IPS-20b (cell line): ENCODE data around the gene SLC16A9.

Experiments used
- H3K27ac ChIP-seq: one replicate; pipeline ENCODE4 v1.5.1; 2013; ENCODE audit warnings: low read length
- H3K27me3 ChIP-seq: 2 replicates; pipeline ENCODE4 v1.6.1; 2013; ENCODE audit warnings: mild to moderate bottlenecking, low read length, inconsistent platforms; ENCODE audit not compliant: insufficient read depth
- H3K36me3 ChIP-seq: 2 replicates; pipeline ENCODE4 v1.6.1; 2013; ENCODE audit warnings: low read depth, mild to moderate bottlenecking, inconsistent platforms, low read length, moderate library complexity; ENCODE audit not compliant: insufficient read depth
- H3K4me1 ChIP-seq: 2 replicates; pipeline ENCODE4 v1.6.1; 2013; ENCODE audit warnings: mild to moderate bottlenecking, control low read depth, inconsistent platforms, low read length, moderate library complexity; ENCODE audit not compliant: insufficient read depth
- H3K4me3 ChIP-seq: 2 replicates; pipeline ENCODE4 v1.5.1; 2013; ENCODE audit warnings: mild to moderate bottlenecking, low read length, inconsistent platforms
- H3K9ac ChIP-seq: 2 replicates; pipeline ENCODE4 v1.6.1; 2013; ENCODE audit warnings: low read depth, mild to moderate bottlenecking, inconsistent platforms, low read length, moderate library complexity
- H3K9me3 ChIP-seq: 2 replicates; pipeline ENCODE4 v1.6.1; 2013; ENCODE audit warnings: mild to moderate bottlenecking, low read depth, low read length, inconsistent platforms; ENCODE audit not compliant: insufficient read depth

SLC16A9 gene

GRCh38 chr10:59635502-59636290, 74.0 kb downstream of the SLC16A9 start:
- H3K4me1 ChIP-seq = no peaks in the 10 kb centered on the region
- no peaks in the 10 kb centered on the region for H3K9me3 ChIP-seq
- H3K4me3 ChIP-seq = no peak overlapping the region
- no peak overlapping the region for H3K9ac ChIP-seq
- no peaks in the 10 kb centered on the region for H3K36me3 ChIP-seq
- no peak overlapping the region for H3K27ac ChIP-seq
- H3K27me3 ChIP-seq = no peaks in the 10 kb centered on the region

- Histone ChIP-seq H3K27ac (no peak overlapping the region), H3K4me3 (no peak overlapping the region), H3K9ac (no peak overlapping the region), H3K27me3 (no peaks in the 10 kb centered on the region), H3K9me3 (no peaks in the 10 kb centered on the region), H3K4me1 (no peaks in the 10 kb centered on the region), H3K36me3 (no peaks in the 10 kb centered on the region)
These were observed 75.5 kb downstream of the SLC16A9 start for GRCh38 chr10:59634102-59634501.

- no peak overlapping the region for H3K4me3 ChIP-seq
- no peaks in the 10 kb centered on the region for H3K36me3 ChIP-seq
- no peak overlapping the region for H3K9ac ChIP-seq
- no peaks in the 10 kb centered on the region for H3K27me3 ChIP-seq
- H3K4me1 ChIP-seq = no peaks in the 10 kb centered on the region
- H3K9me3 ChIP-seq = no peaks in the 10 kb centered on the region
- no peak overlapping the region for H3K27ac ChIP-seq
These were observed 76.6 kb downstream of the SLC16A9 start for GRCh38 chr10:59633063-59633462.

- Histone ChIP-seq H3K9ac (no peak overlapping the region), H3K27me3 (no peaks in the 10 kb centered on the region), H3K27ac (no peak overlapping the region), H3K9me3 (no peaks in the 10 kb centered on the region), H3K36me3 (no peaks in the 10 kb centered on the region), H3K4me3 (no peak overlapping the region), H3K4me1 (no peaks in the 10 kb centered on the region)
These were observed 77.5 kb downstream of the SLC16A9 start for GRCh38 chr10:59631882-59632807.

- H3K4me1 ChIP-seq = peaks cover 9% of the 10 kb centered on the region; the same call in 1 of the 2 replicates
- H3K9ac ChIP-seq = no peak overlapping the region
- H3K36me3 ChIP-seq = no peaks in the 10 kb centered on the region
- H3K27me3 ChIP-seq = no peaks in the 10 kb centered on the region
- no peak overlapping the region for H3K27ac ChIP-seq
- no peaks in the 10 kb centered on the region for H3K9me3 ChIP-seq
- H3K4me3 ChIP-seq = no peak overlapping the region
These were observed 78.4 kb downstream of the SLC16A9 start for GRCh38 chr10:59631237-59631636.

GRCh38 chr10:59628965-59629364, 80.7 kb downstream of the SLC16A9 start:
- no peak overlapping the region for H3K9ac ChIP-seq
- H3K27ac ChIP-seq = no peak overlapping the region
- peaks cover 10% of the 10 kb centered on the region; the same call in 1 of the 2 replicates for H3K4me1 ChIP-seq
- no peaks in the 10 kb centered on the region for H3K27me3 ChIP-seq
- H3K4me3 ChIP-seq = no peak overlapping the region
- no peaks in the 10 kb centered on the region for H3K9me3 ChIP-seq
- H3K36me3 ChIP-seq = no peaks in the 10 kb centered on the region

- Histone ChIP-seq H3K27ac (no peak overlapping the region), H3K4me1 (peaks cover 10% of the 10 kb centered on the region; the same call in 1 of the 2 replicates), H3K9ac (no peak overlapping the region), H3K9me3 (no peaks in the 10 kb centered on the region), H3K27me3 (no peaks in the 10 kb centered on the region), H3K36me3 (no peaks in the 10 kb centered on the region), H3K4me3 (no peak overlapping the region)
These were observed 81.2 kb downstream of the SLC16A9 start for GRCh38 chr10:59628456-59628855.

- Histone ChIP-seq H3K27ac (no peak overlapping the region), H3K27me3 (no peaks in the 10 kb centered on the region), H3K4me1 (peaks cover 10% of the 10 kb centered on the region; the same call in 1 of the 2 replicates), H3K4me3 (no peak overlapping the region), H3K9me3 (no peaks in the 10 kb centered on the region), H3K36me3 (no peaks in the 10 kb centered on the region), H3K9ac (no peak overlapping the region)
These were observed 82.2 kb downstream of the SLC16A9 start for GRCh38 chr10:59627366-59628018.

GRCh38 chr10:59626523-59626869, 83.2 kb downstream of the SLC16A9 start:
- Histone ChIP-seq H3K9ac (peak overlapping the region; percentile 29; the same call in 1 of the 2 replicates), H3K27me3 (no peaks in the 10 kb centered on the region), H3K4me1 (peaks cover 10% of the 10 kb centered on the region; the same call in 1 of the 2 replicates), H3K4me3 (peak overlapping the region; percentile 7; the same call in 1 of the 2 replicates), H3K27ac (peak overlapping the region; percentile 31), H3K36me3 (no peaks in the 10 kb centered on the region), H3K9me3 (no peaks in the 10 kb centered on the region)

GRCh38 chr10:59625721-59626522, 83.7 kb downstream of the SLC16A9 start:
- Histone ChIP-seq H3K27me3 (no peaks in the 10 kb centered on the region), H3K4me3 (peak overlapping the region; percentile 7; the same call in 1 of the 2 replicates), H3K27ac (peak overlapping the region; percentile 31), H3K9ac (peak overlapping the region; percentile 29; the same call in 1 of the 2 replicates), H3K36me3 (no peaks in the 10 kb centered on the region), H3K9me3 (no peaks in the 10 kb centered on the region), H3K4me1 (peaks cover 10% of the 10 kb centered on the region; the same call in 1 of the 2 replicates)

- H3K36me3 ChIP-seq = no peaks in the 10 kb centered on the region
- H3K4me3 ChIP-seq = no peak overlapping the region
- H3K9me3 ChIP-seq = no peaks in the 10 kb centered on the region
- peaks cover 10% of the 10 kb centered on the region; the same call in 1 of the 2 replicates for H3K4me1 ChIP-seq
- H3K9ac ChIP-seq = no peak overlapping the region
- H3K27ac ChIP-seq = no peak overlapping the region
- H3K27me3 ChIP-seq = no peaks in the 10 kb centered on the region
These were observed 84.7 kb downstream of the SLC16A9 start for GRCh38 chr10:59624951-59625350.
